Sigmoid colon (tissue), 7 donors: ENCODE measurements around the gene CACNA2D3. TPM values are rescaled to one million over a fixed set of nuclear protein-coding genes. Genes with fewer than 3 reads are reported as not detected.
"Not testable (repeated sequence)": the region's sequence is repeated elsewhere in the genome, so short reads cannot be mapped to it uniquely, and the experiment has no call there.

Experiments
- DNase-seq: peaks from one replicate; pipeline ENCODE4 v3.0.0-alpha.2; 2019
- H3K27ac ChIP-seq, 4 donors: fragments of 200-600 bp; sonication (generic); one replicate each; pipeline ENCODE4 v1.5.1; 2016 to 2019; ENCODE audit warnings: mild to moderate bottlenecking in 1 of 4
- H3K27me3 ChIP-seq, 3 donors: fragments of 200-600 bp; sonication (generic); one replicate each; pipeline ENCODE4 v1.5.1; 2019; ENCODE audit warnings: mild to moderate bottlenecking in 1 of 3
- H3K36me3 ChIP-seq, 4 donors: fragments of 200-600 bp; sonication (generic); one replicate each; pipeline ENCODE4 v1.5.1; 2016 to 2019
- H3K4me1 ChIP-seq, 4 donors: fragments of 200-600 bp; sonication (generic); one replicate each; pipeline ENCODE4 v1.5.1; 2017 to 2019
- H3K4me3 ChIP-seq, 4 donors: fragments of 200-600 bp; sonication (generic); one replicate each; pipeline ENCODE4 v1.5.1; 2017 to 2019; ENCODE audit warnings: mild to moderate bottlenecking in 2 of 4, moderate library complexity in 1 of 4
- H3K9me3 ChIP-seq, 4 donors: fragments of 200-600 bp in 3 of 4; sonication (generic) in 3 of 4; one replicate each; pipeline versions ENCODE4 v1.5.1 to v1.6.1; 2013 to 2019
- EP300 ChIP-seq, 4 donors: sonication (generic); formaldehyde crosslinking; IDR thresholded peaks; one replicate each; pipeline ENCODE4 v1.6.1; 2017; ENCODE audit warnings: antibody characterized with exemption in 4 of 4
- POLR2A ChIP-seq, 2 donors: fragments of 450-650 bp; IDR thresholded peaks; one replicate each; pipeline ENCODE4 v1.6.1; 2016; ENCODE audit warnings: antibody characterized with exemption in 2 of 2, mild to moderate bottlenecking in 2 of 2, moderate library complexity in 2 of 2
- POLR2AphosphoS5 ChIP-seq, 4 donors: sonication (generic); formaldehyde crosslinking; IDR thresholded peaks; one replicate each; pipeline ENCODE4 v1.6.1; 2017; ENCODE audit warnings: antibody characterized with exemption in 4 of 4
- WGBS, 2 donors: extraction: QIAGEN DNeasy Blood & Tissue Kit; methylation state at CpG; one replicate each; pipeline ENCODE4 v1.1.7; 2013; 5-methylcytosine and 5-hydroxymethylcytosine counted together
- intact Hi-C: fragments of 100-400 bp; cut with DNase I; formaldehyde crosslinking; loops from one replicate; pipeline ENCODE4 v1.15.1; 2023
- polyA plus RNA-seq, 3 donors: library from polyadenylated mRNA; stranded (reverse); fragments of 200-250 nt; gene quantifications; one replicate each; pipeline ENCODE4 v1.2.3, GENCODE V29; 2013
- total RNA-seq, 4 donors: library from RNA; depleted of rRNA; stranded (reverse); fragments of >200 nt; gene quantifications; one replicate each; pipeline ENCODE4 v1.1.0, GENCODE V29; 2016
- TF ChIP-seq, protein P1 (sequence below), 4 experiments: fragments of 450-650 bp in 3 of 4; fragments of 200-600 bp in 1 of 4; IDR thresholded peaks; one replicate each; pipeline ENCODE4 v1.5.1; 2016 to 2019; ENCODE audit warnings: antibody characterized with exemption in 4 of 4, mild to moderate bottlenecking in 3 of 4, moderate library complexity in 2 of 4
- donor health status: healthy with polysubstance abuse.
- donor health status: Bipolar disorder and iron deficiency.
- donor health status: healthy.

Gene CACNA2D3
- total and polyA plus RNA-seq, 7 donors, result 0.32 to 10.2 (median 4.8) TPM; not detected in 1

DNA sequence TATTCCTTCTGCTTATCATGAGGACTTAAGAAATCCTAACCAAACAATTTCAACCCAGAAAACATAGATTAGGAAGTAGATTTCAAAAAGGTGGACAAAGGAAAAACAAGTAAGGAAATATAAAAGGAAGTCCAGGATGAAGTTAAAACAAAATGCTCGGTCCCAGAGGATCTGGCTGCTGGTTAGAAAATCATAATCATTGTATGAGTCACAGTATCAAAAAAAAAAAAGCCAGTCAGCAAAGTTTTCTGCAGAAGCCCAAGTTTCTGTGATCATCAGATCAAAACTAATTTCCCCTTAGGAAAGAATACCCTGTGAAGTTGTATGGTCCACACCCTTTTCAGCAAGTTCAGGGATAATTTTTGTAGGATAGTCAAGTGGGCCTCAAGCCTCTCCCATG lies 848.5 kb downstream of the CACNA2D3 start:
- Histone ChIP-seq H3K9me3 (no peaks in the 10 kb centered on the region), H3K27me3 (no peaks in the 10 kb centered on the region), H3K4me3 (no peak overlapping the region), H3K4me1 (no peaks in the 10 kb centered on the region), H3K36me3 (no peaks in the 10 kb centered on the region), H3K27ac (no peak overlapping the region)
- TF ChIP-seq POLR2AphosphoS5 (IDR thresholded peaks at IDR 0.05) (no peak), POLR2A (IDR thresholded peaks at IDR 0.05) (no peak), EP300 (IDR thresholded peaks at IDR 0.05) (no peak)
- TF ChIP-seq, protein P1, sequence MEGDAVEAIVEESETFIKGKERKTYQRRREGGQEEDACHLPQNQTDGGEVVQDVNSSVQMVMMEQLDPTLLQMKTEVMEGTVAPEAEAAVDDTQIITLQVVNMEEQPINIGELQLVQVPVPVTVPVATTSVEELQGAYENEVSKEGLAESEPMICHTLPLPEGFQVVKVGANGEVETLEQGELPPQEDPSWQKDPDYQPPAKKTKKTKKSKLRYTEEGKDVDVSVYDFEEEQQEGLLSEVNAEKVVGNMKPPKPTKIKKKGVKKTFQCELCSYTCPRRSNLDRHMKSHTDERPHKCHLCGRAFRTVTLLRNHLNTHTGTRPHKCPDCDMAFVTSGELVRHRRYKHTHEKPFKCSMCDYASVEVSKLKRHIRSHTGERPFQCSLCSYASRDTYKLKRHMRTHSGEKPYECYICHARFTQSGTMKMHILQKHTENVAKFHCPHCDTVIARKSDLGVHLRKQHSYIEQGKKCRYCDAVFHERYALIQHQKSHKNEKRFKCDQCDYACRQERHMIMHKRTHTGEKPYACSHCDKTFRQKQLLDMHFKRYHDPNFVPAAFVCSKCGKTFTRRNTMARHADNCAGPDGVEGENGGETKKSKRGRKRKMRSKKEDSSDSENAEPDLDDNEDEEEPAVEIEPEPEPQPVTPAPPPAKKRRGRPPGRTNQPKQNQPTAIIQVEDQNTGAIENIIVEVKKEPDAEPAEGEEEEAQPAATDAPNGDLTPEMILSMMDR (IDR thresholded peaks at IDR 0.05), result no peak
- 55 to 68% methylated on average over 1 of the region's 1 CpG for WGBS, 2 donors
- intact Hi-C loops, result no loop called here
- DNase-seq, result no peak

DNA sequence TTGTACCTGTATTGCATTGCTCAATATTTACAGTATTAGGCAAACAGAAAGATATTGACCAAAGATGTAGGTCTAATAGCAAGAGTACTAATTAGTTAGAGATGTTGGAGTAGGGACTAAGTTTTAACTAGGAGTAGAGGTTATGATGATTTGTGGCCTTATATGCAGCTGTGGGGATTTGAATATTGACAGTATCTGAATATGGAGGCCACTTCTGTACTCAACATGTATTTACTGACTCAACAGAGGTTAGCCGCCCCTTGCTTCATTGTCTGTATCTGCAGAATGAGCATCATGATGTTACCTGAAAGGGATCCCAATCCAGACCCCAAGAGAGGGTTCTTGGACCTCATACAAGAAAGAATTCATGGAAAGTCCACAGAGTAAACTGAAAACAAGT lies 855.1 kb downstream of the CACNA2D3 start:
- Histone ChIP-seq H3K4me1 (no peaks in the 10 kb centered on the region), H3K9me3 (no peaks in the 10 kb centered on the region), H3K27ac (no peak overlapping the region), H3K27me3 (no peaks in the 10 kb centered on the region), H3K36me3 (no peaks in the 10 kb centered on the region), H3K4me3 (no peak overlapping the region)
- intact Hi-C loops, result no loop called here
- TF ChIP-seq POLR2AphosphoS5 (IDR thresholded peaks at IDR 0.05), result no peak
- no peak for TF ChIP-seq POLR2A (IDR thresholded peaks at IDR 0.05)
- TF ChIP-seq, protein P1 (IDR thresholded peaks at IDR 0.05), result no peak
- no peak for TF ChIP-seq EP300 (IDR thresholded peaks at IDR 0.05)
- 95 to 98% methylated on average over 1 of the region's 1 CpG for WGBS, 2 donors
- no peak for DNase-seq

DNA sequence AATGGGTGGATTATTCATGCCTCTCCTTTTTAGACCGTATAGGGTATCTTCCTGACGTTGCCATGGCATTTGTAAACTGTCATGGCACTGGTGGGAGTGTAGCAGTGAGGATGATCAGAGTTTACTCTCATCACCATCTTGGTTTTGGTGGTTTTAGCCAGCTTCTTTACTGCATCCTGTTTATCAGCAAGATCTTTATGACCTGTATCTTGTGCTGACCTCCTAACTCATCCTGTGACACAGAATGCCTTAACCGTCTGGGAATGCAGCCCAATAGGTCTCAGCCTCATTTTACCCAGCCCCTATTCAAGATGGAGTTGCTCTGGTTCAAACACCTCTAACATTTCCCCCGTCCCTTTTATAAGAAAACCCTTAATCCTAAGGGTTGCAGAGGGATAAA lies 855.6 kb downstream of the CACNA2D3 start:
- H3K4me3 ChIP-seq, H3K27me3 ChIP-seq, intact Hi-C loops, H3K4me1 ChIP-seq, DNase-seq, H3K27ac ChIP-seq, H3K9me3 ChIP-seq, H3K36me3 ChIP-seq: not testable (repeated sequence)
- WGBS, 2 donors, result 49 to 69% methylated on average over 4 of the region's 4 CpGs

DNA sequence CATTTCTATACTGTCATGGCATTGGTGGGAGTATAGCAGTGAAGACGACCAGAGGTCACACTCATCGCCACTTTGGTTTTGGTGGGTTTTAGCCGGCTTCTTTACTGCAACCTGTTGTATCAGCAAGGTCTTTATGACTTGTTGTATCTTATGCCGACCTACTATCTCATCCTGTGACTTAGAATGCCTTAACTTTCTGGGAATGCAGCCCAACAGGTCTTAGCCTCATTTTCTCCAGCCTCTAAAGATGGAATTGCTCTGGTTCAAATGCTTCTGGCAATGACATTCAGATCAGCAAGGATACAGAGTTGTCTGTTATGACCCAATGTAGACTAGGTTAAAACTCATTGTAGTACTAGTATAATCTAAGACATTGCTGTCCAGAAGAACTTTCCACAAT lies 860.5 kb downstream of the CACNA2D3 start:
- H3K27ac ChIP-seq, result no peak overlapping the region
- no peaks in the 10 kb centered on the region for H3K27me3 ChIP-seq
- TF ChIP-seq POLR2AphosphoS5 (IDR thresholded peaks at IDR 0.05) (no peak), POLR2A (IDR thresholded peaks at IDR 0.05) (no peak), EP300 (IDR thresholded peaks at IDR 0.05) (no peak)
- TF ChIP-seq, protein P1 (IDR thresholded peaks at IDR 0.05), result no peak
- no peak for DNase-seq
- H3K4me1 ChIP-seq, result peaks cover 0 to 24% (median 6%) of the 10 kb centered on the region in 4 donors
- 91 to 92% methylated on average over 4 of the region's 4 CpGs for WGBS, 2 donors
- H3K36me3 ChIP-seq, result no peaks in the 10 kb centered on the region
- no peaks in the 10 kb centered on the region for H3K9me3 ChIP-seq
- H3K4me3 ChIP-seq, result no peak overlapping the region
- intact Hi-C loops, result no loop called here

DNA sequence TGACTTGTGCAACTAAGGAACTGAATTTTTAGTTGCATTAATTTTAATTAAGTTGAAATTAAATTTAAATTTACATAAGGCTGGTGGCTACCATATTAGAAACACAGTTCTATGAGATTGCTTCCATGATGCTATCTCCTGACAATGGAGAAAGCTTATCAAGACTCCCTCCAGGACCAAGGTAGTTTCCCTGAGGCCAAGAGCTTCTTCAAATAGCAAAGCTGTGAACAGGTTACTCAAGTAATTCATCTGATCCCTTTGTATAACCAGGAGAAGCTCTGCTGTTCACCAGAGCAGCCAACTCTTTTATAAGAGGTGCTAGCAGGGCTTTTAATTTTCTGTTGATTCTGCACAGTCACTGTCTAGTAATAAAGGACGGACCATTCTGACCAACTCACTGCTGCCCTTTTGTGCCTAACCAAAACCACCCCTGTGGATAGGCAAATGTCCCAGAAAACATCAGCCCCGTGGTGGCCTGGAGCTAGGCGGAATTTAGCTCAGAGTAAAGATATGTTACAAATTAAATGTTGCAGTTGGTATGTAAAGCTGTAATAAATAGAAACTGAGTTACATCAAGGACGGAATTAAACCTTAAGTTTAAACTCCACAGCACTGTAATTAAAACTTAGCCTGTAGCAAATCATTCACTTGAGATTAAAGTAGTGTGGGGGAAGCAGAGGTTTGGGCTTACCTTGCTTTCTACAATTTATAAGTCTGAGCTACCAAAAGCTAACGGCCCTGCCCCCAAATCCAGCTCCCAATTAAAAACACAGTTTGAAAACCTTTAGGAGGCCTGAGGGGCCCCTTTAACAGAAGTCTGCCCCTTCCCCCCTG lies 861.1 kb downstream of the CACNA2D3 start:
- no peaks in the 10 kb centered on the region for H3K9me3 ChIP-seq
- DNase-seq, result no peak
- no peak for TF ChIP-seq POLR2A (IDR thresholded peaks at IDR 0.05)
- TF ChIP-seq, protein P1 (IDR thresholded peaks at IDR 0.05), result no peak
- no peak for TF ChIP-seq POLR2AphosphoS5 (IDR thresholded peaks at IDR 0.05)
- no peak for TF ChIP-seq EP300 (IDR thresholded peaks at IDR 0.05)
- H3K36me3 ChIP-seq, result no peaks in the 10 kb centered on the region
- intact Hi-C loops, result no loop called here
- H3K27me3 ChIP-seq, result no peaks in the 10 kb centered on the region
- whole genome bisulfite sequencing, 2 donors, result 82 to 85% methylated on average over 5 of the region's 5 CpGs
- H3K4me3 ChIP-seq, result no peak overlapping the region
- H3K4me1 ChIP-seq, result peaks cover 0 to 31% (median 12%) of the 10 kb centered on the region in 4 donors
- H3K27ac ChIP-seq, result peak overlapping the region in 2 of 4 donors; percentile 22 to 34
